Activated T-cell treated with anti-CD3 and anti-CD28 coated beads for 48 hours (primary cell): ENCODE data around the gene XXYLT1.
"Not testable (repeated sequence)": the region's sequence is repeated elsewhere in the genome, so short reads cannot be mapped to it uniquely, and the experiment has no call there.

Source experiments
- DNase-seq: peaks from one replicate; pipeline ENCODE4 v3.0.0-alpha.2; 2020; ENCODE audit warnings: low read depth

The XXYLT1 gene

GRCh38 chr3:195096484-195097330, 174.3 kb downstream of the XXYLT1 start:
- no peak for DNase-seq

DNA sequence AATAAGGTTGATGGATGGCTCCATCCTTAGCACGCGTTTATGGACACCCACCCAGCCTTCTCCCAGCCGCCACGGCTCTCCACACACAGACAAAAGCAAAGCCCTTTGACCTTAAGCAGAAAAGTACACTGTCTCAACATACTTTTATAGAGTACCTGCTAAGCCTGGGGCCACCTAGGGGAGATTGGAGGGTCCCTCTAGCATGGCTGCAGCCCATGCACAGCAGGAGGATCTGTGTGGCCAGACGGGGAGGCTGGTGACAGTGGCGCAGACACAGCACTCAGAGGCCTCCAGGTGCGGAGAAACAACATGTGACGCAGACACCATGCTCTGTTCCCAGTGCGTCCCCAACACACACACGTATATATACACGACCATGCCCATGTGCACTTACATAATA, 174.9 kb downstream of the XXYLT1 start:
- no peak for DNase-seq

GRCh38 chr3:195095704-195096036, 175.3 kb downstream of the XXYLT1 start:
- DNase-seq, result no peak

DNA sequence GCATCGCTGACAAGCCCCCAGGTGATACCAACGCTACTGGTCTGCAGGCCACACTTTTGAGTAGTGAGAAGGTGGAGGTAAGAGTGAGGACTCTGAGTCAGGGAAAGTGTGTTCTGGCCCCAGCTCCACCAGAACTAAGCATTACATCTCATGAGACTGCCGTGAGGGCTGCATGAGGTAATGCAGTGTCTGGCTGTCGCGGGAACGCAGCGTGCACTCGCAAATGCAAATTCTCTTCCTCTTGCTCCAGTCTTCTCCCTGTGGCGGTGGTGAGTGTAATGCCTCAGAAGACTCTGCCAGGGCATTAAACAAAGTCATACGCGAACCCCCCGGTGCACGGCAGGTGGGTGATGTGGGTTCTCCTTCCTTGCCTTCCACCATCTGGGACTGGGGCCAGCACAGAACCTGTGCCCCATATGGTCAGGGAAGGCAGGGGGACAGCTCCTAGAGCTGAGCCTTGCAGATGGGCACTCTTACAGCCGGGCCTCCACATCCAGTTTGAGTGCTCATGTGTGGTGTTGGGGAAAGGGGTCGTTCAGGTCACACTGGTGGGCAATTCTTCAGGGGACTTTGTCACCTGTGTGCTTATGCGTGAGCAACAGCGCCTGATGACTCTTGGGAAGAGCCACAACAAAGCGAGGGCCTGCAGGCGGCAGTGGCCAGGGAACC, 175.8 kb downstream of the XXYLT1 start:
- DNase-seq, result no peak

GRCh38 chr3:195094191-195094921, 176.6 kb downstream of the XXYLT1 start:
- DNase-seq, result no peak

DNA sequence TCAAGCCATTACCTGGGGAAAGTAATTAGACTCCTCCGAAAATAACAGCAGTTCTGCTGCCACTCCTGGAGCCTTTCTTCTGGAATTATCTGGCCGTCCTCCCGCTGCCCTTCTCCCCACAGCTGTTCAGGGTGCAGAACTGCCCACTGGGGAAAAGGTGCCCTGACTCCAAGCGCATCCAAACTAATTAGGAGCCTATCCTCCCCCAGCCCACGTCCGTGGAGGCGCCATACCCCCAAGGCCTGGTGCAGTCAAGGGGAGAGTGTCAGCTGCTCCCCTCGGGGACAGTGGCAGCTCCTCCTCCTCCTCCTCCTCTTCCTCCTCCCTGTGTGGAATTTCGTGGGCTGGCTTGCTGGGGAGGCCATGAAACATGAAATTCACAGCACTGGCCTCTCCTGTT, 177.2 kb downstream of the XXYLT1 start:
- DNase-seq, result no peak

DNA sequence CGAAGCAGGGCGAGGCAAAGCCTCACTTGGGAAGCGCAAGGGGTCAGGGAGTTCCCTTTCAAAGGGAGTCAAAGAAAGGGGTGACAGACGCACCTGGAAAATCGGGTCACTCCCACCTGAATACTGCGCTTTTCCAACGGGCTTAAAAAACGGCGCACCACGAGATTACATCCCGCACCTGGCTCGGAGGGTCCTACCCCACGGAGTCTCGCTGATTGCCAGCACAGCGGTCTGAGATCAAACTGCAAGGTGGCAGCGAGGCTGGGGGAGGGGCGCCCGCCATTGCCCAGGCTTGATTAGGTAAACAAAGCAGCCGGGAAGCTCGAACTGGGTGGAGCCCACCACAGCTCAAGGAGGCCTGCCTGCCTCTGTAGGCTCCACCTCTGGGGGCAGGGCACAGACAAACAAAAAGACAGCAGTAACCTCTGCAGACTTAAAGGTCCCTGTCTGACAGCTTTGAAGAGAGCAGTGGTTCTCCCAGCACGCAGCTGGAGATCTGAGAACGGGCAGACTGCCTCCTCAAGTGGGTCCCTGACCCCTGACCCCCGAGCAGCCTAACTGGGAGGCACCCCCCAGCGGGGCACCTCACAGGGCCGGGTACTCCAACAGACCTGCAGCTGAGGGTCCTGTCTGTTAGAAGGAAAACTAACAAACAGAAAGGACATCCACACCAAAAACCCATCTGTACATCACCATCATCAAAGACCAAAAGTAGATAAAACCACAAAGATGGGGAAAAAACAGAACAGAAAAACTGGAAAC, 182.9 kb downstream of the XXYLT1 start:
- not testable (repeated sequence) for DNase-seq

DNA sequence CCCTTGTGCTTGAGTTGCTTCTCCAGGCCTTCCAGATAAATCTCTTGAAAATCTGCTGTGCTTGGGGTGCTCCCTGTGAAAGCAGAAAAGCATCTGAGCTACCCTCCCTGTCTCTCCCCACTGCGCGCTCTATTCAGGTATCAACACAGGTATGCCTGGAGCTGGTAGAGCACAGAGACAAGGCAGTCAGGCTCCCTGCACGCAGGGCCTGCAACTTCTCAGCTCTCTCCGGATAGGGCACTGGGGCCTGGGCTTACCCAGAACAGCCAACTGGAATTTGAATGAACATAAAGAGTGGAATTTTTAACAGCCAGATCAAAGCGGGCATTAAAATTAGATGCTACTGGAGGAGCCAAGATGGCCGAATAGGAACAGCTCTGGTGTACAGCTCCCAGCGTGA, 183.6 kb downstream of the XXYLT1 start:
- no peak for DNase-seq

DNA sequence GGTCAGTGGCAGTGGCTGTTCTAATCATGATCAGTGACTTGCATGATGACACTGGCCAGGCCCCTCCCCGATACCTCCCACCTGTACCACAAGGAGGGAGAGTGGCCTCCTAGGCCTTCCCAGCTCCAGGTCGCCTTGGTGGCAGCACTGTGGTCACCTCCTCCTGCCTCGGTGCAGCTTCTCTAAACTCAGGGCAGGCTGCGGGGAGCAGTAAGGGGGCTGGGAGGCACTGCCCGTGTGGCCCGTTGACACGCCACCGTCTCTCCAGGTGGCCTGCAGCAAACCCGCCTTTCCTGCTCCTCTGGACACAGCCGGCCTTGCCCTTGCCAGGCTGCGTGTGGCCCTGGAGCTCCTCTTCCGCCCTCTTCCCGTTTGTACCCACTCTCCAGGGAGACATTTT, 184.1 kb downstream of the XXYLT1 start:
- no peak for DNase-seq

DNA sequence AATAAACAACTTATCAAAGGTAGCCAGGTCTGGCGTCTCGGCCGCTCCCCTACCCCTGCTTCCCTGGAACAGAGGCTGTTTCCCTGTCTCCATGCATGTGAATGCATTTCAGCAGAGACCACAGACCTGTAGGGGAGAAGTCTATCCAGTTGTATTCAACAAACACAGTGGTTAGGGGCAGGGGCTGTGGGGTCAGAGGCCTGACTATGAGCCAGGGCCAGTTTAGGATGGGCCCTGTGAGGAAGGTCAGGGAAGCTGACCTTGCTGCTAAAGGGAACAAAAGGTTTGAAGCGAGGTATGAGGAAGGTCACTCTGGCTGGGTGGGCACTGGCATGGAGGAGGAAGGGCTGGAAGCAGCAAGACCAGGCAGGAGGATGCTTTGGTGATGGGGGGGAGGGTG, 184.6 kb downstream of the XXYLT1 start:
- no peak for DNase-seq

DNA sequence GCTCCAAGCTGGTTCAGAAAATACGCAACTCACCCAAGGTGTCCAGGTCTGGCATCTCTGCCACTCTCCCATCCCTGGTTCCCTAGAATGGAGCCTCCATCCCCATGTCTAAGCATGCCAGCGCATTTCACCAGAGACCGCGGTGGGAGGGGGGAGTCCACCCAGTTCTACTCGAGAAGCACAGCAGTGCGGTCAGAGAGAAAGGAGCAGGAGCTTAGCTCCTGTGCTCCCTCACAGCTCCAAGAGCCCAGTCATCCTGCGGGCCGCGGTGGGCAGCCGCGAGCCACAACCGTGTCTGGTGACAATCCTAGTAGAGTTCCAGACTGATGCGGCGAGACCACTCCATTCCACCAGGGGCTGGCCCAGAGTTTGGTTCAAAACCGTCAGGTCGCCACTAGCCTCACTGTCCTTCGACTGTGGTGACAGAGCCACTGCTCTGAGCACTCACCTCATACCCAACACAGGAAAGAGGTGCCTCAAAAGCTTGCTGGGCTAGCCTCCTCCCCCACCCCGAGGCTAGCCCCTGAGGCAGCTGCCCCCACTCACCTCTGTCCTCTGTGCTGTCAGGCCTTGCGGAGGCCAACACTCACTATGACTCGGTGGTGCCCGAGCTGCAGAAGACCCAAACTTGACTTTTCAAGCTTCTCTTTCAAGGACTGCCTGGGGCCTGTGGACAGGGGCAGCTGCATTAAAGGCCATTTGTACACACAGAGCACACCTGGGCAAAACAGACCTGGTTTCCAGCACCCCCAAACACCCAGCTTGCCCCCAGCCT, 185.4 kb downstream of the XXYLT1 start:
- no peak for DNase-seq

GRCh38 chr3:195084746-195085145, 186.2 kb downstream of the XXYLT1 start:
- no peak for DNase-seq

- no peak for DNase-seq
Measured at GRCh38 chr3:195083659-195084058, 187.3 kb downstream of the XXYLT1 start.

GRCh38 chr3:195082811-195083210, 188.1 kb downstream of the XXYLT1 start:
- no peak for DNase-seq

GRCh38 chr3:195081242-195081963, 189.6 kb downstream of the XXYLT1 start:
- no peak for DNase-seq

DNA sequence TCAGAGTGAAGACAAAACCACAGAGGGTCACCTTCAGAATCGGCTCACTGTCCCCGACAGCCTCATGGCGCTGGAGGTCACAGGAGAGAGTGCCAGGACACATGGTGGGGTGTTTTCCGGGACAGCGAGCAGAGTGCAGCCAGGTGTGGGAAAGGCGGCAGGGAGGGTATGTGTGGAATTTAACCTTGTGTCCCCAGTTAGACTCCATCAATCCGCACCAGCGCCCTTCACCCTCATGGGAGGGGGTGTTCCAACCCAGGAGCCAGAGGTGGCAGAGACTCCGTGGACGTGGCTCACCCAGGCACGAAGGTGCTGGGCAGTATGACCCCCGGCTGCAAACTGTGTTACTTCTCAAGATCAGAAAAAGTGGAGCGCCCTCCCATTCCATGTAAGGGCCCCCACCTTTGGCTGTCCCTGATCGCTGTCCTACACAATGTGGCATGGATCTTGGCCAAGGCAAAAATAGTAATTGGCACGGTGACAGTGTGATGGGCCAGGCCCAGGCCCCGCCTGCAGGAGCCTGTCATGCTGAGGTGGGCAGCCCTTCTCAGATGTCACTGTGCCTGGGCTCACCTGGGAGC, 190.3 kb downstream of the XXYLT1 start:
- no peak for DNase-seq

DNA sequence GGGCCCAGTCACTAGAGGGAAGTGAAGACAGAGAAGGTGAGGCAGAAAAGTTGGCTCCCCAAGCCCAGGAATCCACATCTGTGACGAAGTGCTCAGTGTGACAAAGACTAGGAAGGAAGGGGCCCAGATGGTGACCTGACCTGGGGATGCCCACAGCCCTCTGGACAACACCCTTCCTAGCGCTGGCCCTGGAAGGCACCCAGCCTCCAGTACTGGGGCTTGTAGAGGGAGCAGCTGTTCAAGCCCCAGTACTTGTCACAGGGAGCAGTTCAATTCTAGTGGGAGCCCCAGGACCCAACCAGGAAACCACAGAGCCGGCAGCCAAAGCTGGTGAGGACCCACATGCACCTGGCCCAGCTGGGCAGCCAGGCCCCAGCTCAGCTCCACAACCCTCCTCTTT, 190.8 kb downstream of the XXYLT1 start:
- no peak for DNase-seq

DNA sequence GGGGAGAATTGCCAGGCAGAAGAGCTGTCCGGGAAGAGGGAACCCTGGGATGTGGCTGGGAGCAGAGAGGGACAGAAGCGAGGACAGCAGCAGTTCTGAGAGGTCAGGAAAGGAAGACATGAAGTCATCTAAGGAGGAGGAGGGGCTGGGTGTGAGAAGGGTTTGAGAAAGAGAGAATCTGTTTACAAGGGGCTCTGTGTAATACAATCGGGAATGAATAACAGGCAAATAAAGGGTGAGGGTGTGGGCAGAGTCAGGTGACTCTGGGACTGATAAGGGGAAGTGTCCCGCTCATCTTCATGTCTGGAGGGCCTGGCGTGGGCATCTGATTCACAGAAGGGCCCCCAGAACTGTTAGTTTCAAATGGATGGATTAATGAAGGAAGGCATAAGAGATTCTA, 191.3 kb downstream of the XXYLT1 start:
- DNase-seq, result no peak

- DNase-seq, result no peak
Measured at GRCh38 chr3:195078891-195079440, 192.0 kb downstream of the XXYLT1 start.
